OCI-LY3 (cell line): ENCODE measurements around the gene DCTN5.

Source experiments
- CTCF ChIP-seq: fragments of 200-600, 300-600 bp; sonication (generic); IDR thresholded peaks from 2 replicates; pipeline ENCODE4 v1.5.1; 2014; ENCODE audit warnings: antibody characterized with exemption, low read length, low read depth
- EZH2phosphoT487 ChIP-seq: fragments of 200-600 bp; shearing (Covaris generic); IDR thresholded peaks from 2 replicates; pipeline ENCODE4 v1.6.1; 2018; ENCODE audit warnings: antibody characterized with exemption, mixed run types, low read depth

- no peak for TF ChIP-seq CTCF
- no peak for TF ChIP-seq EZH2phosphoT487
Observed at GRCh38 chr16:23666571-23667354, 25.5 kb downstream of the DCTN5 start.
